Neural progenitor cell (in vitro differentiated cells): ENCODE results near the gene ERICH6. TPM values are rescaled to one million over a fixed set of nuclear protein-coding genes. Genes with fewer than 3 reads are reported as not detected.

ENCODE experiments used
- DNase-seq: peaks from one replicate; pipeline ENCODE4 v3.0.0-alpha.2; 2016; ENCODE audit warnings: low spot score
- H2AFZ ChIP-seq: fragments of 200-600 bp; sonication (generic); replicated peaks from 2 replicates; pipeline ENCODE4 v1.6.1; 2016; ENCODE audit warnings: antibody characterized with exemption
- H3F3A ChIP-seq: fragments of 200-600 bp; sonication (generic); 2 replicates; pipeline ENCODE4 v1.6.1; 2016; ENCODE audit warnings: antibody characterized with exemption, low read depth
- H3K27ac ChIP-seq: fragments of 200-600 bp; sonication (generic); 2 replicates; pipeline ENCODE4 v1.5.1; 2016; ENCODE audit warnings: mild to moderate bottlenecking
- H3K27me3 ChIP-seq: fragments of 200-600 bp; sonication (generic); 2 replicates; pipeline ENCODE4 v1.6.1; 2016; ENCODE audit warnings: mild to moderate bottlenecking, moderate library complexity
- H3K36me3 ChIP-seq: fragments of 200-600 bp; sonication (generic); 2 replicates; pipeline ENCODE4 v1.5.1; 2016
- H3K4me1 ChIP-seq: fragments of 200-600 bp; sonication (generic); 2 replicates; pipeline ENCODE4 v1.6.1; 2016; ENCODE audit warnings: mixed run types
- H3K4me2 ChIP-seq: fragments of 200-600 bp; sonication (generic); 2 replicates; pipeline ENCODE4 v1.6.1; 2016
- H3K4me3 ChIP-seq: fragments of 200-600 bp; sonication (generic); 2 replicates; pipeline ENCODE4 v1.5.1; 2016
- H3K79me2 ChIP-seq: fragments of 200-600 bp; sonication (generic); 2 replicates; pipeline ENCODE4 v1.6.1; 2016; ENCODE audit warnings: low read depth
- H3K9ac ChIP-seq: fragments of 200-600 bp; sonication (generic); 2 replicates; pipeline ENCODE4 v1.6.1; 2016
- H3K9me3 ChIP-seq: fragments of 200-600 bp; sonication (generic); 2 replicates; pipeline ENCODE4 v1.5.1; 2016; ENCODE audit warnings: low read depth
- H4K20me1 ChIP-seq: fragments of 200-600 bp; sonication (generic); 2 replicates; pipeline ENCODE4 v1.6.1; 2016; ENCODE audit warnings: low read depth
- H3K27ac Mint-ChIP-seq: 3 replicates; pipeline ENCODE4 v1.8.0; 2021; ENCODE audit warnings: mixed read lengths
- H3K27me3 Mint-ChIP-seq: 2 replicates; pipeline ENCODE4 v1.8.0; 2022; ENCODE audit warnings: low read depth, mild to moderate bottlenecking, inconsistent platforms, moderate library complexity, mixed read lengths; ENCODE audit not compliant: insufficient read depth
- H3K36me3 Mint-ChIP-seq: 3 replicates; pipeline ENCODE4 v1.8.0; 2021; ENCODE audit warnings: mixed read lengths
- H3K4me1 Mint-ChIP-seq: 3 replicates; pipeline ENCODE4 v1.8.0; 2021; ENCODE audit warnings: mixed read lengths
- H3K4me3 Mint-ChIP-seq: 3 replicates; pipeline ENCODE4 v1.8.0; 2021; ENCODE audit warnings: mild to moderate bottlenecking, moderate library complexity, mixed read lengths
- H3K9me3 Mint-ChIP-seq: 3 replicates; pipeline ENCODE4 v1.8.0; 2020; ENCODE audit warnings: mixed read lengths
- CTCF ChIP-seq: fragments of 200-600 bp; sonication (generic); IDR thresholded peaks from 2 replicates; pipeline ENCODE4 v1.5.1; 2017; ENCODE audit warnings: antibody characterized with exemption, mild to moderate bottlenecking
- EZH2 ChIP-seq: fragments of 200-600 bp; sonication (generic); IDR thresholded peaks from 2 replicates; pipeline ENCODE4 v1.6.1; 2017; ENCODE audit warnings: antibody characterized with exemption, mild to moderate bottlenecking, moderate library complexity
- EZH2phosphoT487 ChIP-seq: fragments of 200-600 bp; sonication (generic); IDR thresholded peaks from 2 replicates; pipeline ENCODE4 v1.6.1; 2017; ENCODE audit warnings: antibody characterized with exemption
- total RNA-seq: library from RNA; depleted of rRNA; stranded (reverse); fragments of >200 nt; gene quantifications from 2 replicates; pipeline ENCODE4 v1.2.3, GENCODE V29; 2015; ENCODE audit warnings: low replicate concordance

Gene ERICH6
- total RNA-seq, 1 donor from 2014 or later: not detected

- no peaks in the 10 kb centered on the region for H3F3A ChIP-seq
- H3K4me3 Mint-ChIP-seq: no peak overlapping the region
- H3K27ac ChIP-seq: no peak overlapping the region
- H3K9ac ChIP-seq: no peak overlapping the region
- H3K27me3 ChIP-seq: no peaks in the 10 kb centered on the region
- no peaks in the 10 kb centered on the region for H3K4me1 Mint-ChIP-seq
- DNase-seq: no peak
- H3K4me3 ChIP-seq: no peak overlapping the region
- no peaks in the 10 kb centered on the region for H3K79me2 ChIP-seq
- H3K36me3 ChIP-seq: no peaks in the 10 kb centered on the region
- H3K27ac Mint-ChIP-seq: no peak overlapping the region
- H4K20me1 ChIP-seq: no peaks in the 10 kb centered on the region
- no peak for TF ChIP-seq CTCF
- TF ChIP-seq EZH2phosphoT487: no peak
- no peak for TF ChIP-seq EZH2
- H3K4me1 ChIP-seq: no peaks in the 10 kb centered on the region
- peaks cover 3% of the 10 kb centered on the region for H3K9me3 Mint-ChIP-seq
- no peaks in the 10 kb centered on the region for H3K27me3 Mint-ChIP-seq
- no peak overlapping the region for H2AFZ ChIP-seq
- no peaks in the 10 kb centered on the region for H3K9me3 ChIP-seq
- H3K36me3 Mint-ChIP-seq: no peaks in the 10 kb centered on the region
- no peak overlapping the region for H3K4me2 ChIP-seq
These were observed 21.4 kb downstream of the ERICH6 start for GRCh38 chr3:150682279-150682678.

GRCh38 chr3:150681057-150681456, 22.7 kb downstream of the ERICH6 start:
- Histone ChIP-seq H3K4me3 (no peak overlapping the region), H3K9ac (no peak overlapping the region), H3K27ac (no peak overlapping the region), H3K4me2 (no peak overlapping the region), H3K27me3 (no peaks in the 10 kb centered on the region), H2AFZ (no peak overlapping the region), H3K4me1 (no peaks in the 10 kb centered on the region), H3K79me2 (no peaks in the 10 kb centered on the region), H3K9me3 (peaks cover 7% of the 10 kb centered on the region), H3K36me3 (peaks cover 2% of the 10 kb centered on the region), H4K20me1 (no peaks in the 10 kb centered on the region), H3F3A (no peaks in the 10 kb centered on the region)
- H3K9me3 Mint-ChIP-seq: peaks cover 9% of the 10 kb centered on the region
- H3K36me3 Mint-ChIP-seq: no peaks in the 10 kb centered on the region
- H3K4me3 Mint-ChIP-seq: no peak overlapping the region
- no peak for DNase-seq
- no peaks in the 10 kb centered on the region for H3K4me1 Mint-ChIP-seq
- no peaks in the 10 kb centered on the region for H3K27me3 Mint-ChIP-seq
- TF ChIP-seq EZH2 (no peak), CTCF (no peak), EZH2phosphoT487 (no peak)
- H3K27ac Mint-ChIP-seq: no peak overlapping the region

GRCh38 chr3:150680562-150680961, 23.2 kb downstream of the ERICH6 start:
- H3K27ac ChIP-seq: no peak overlapping the region
- no peaks in the 10 kb centered on the region for H3K79me2 ChIP-seq
- Mint-ChIP-seq H3K27me3 (no peaks in the 10 kb centered on the region), H3K27ac (no peak overlapping the region), H3K4me1 (no peaks in the 10 kb centered on the region), H3K4me3 (no peak overlapping the region), H3K9me3 (peaks cover 14% of the 10 kb centered on the region), H3K36me3 (no peaks in the 10 kb centered on the region)
- no peak for DNase-seq
- H3K36me3 ChIP-seq: peaks cover 2% of the 10 kb centered on the region
- no peaks in the 10 kb centered on the region for H3F3A ChIP-seq
- H3K4me3 ChIP-seq: no peak overlapping the region
- peaks cover 7% of the 10 kb centered on the region for H3K9me3 ChIP-seq
- H3K9ac ChIP-seq: no peak overlapping the region
- H2AFZ ChIP-seq: no peak overlapping the region
- H3K4me1 ChIP-seq: no peaks in the 10 kb centered on the region
- TF ChIP-seq EZH2: no peak
- TF ChIP-seq EZH2phosphoT487: no peak
- no peak for TF ChIP-seq CTCF
- no peaks in the 10 kb centered on the region for H3K27me3 ChIP-seq
- H3K4me2 ChIP-seq: no peak overlapping the region
- H4K20me1 ChIP-seq: no peaks in the 10 kb centered on the region

- Histone ChIP-seq H3K27ac (no peak overlapping the region), H3K36me3 (peaks cover 2% of the 10 kb centered on the region), H3K79me2 (no peaks in the 10 kb centered on the region), H3K9me3 (peaks cover 7% of the 10 kb centered on the region), H3K27me3 (no peaks in the 10 kb centered on the region), H2AFZ (no peak overlapping the region), H4K20me1 (no peaks in the 10 kb centered on the region), H3K4me2 (no peak overlapping the region), H3K4me1 (no peaks in the 10 kb centered on the region), H3K4me3 (no peak overlapping the region), H3F3A (no peaks in the 10 kb centered on the region), H3K9ac (no peak overlapping the region)
- DNase-seq: no peak
- H3K36me3 Mint-ChIP-seq: no peaks in the 10 kb centered on the region
- peaks cover 16% of the 10 kb centered on the region for H3K9me3 Mint-ChIP-seq
- H3K4me3 Mint-ChIP-seq: no peak overlapping the region
- H3K27me3 Mint-ChIP-seq: no peaks in the 10 kb centered on the region
- no peak for TF ChIP-seq EZH2phosphoT487
- no peak for TF ChIP-seq CTCF
- TF ChIP-seq EZH2: no peak
- H3K27ac Mint-ChIP-seq: no peak overlapping the region
- no peaks in the 10 kb centered on the region for H3K4me1 Mint-ChIP-seq
These were observed 28.1 kb downstream of the ERICH6 start for GRCh38 chr3:150675587-150675986.
